GM19467 (cell line): ENCODE measurements around the gene NFIA.
"Not testable (repeated sequence)": the region's sequence is repeated elsewhere in the genome, so short reads cannot be mapped to it uniquely, and the experiment has no call there.

Experiments used
- ATAC-seq: cut with Tn5 transposase; IDR thresholded peaks from one replicate; pipeline ENCODE4 v1.9.1; 2021; ENCODE audit warnings: mild to moderate bottlenecking, moderate library complexity; ENCODE audit not compliant: unreplicated experiment

The NFIA gene

DNA sequence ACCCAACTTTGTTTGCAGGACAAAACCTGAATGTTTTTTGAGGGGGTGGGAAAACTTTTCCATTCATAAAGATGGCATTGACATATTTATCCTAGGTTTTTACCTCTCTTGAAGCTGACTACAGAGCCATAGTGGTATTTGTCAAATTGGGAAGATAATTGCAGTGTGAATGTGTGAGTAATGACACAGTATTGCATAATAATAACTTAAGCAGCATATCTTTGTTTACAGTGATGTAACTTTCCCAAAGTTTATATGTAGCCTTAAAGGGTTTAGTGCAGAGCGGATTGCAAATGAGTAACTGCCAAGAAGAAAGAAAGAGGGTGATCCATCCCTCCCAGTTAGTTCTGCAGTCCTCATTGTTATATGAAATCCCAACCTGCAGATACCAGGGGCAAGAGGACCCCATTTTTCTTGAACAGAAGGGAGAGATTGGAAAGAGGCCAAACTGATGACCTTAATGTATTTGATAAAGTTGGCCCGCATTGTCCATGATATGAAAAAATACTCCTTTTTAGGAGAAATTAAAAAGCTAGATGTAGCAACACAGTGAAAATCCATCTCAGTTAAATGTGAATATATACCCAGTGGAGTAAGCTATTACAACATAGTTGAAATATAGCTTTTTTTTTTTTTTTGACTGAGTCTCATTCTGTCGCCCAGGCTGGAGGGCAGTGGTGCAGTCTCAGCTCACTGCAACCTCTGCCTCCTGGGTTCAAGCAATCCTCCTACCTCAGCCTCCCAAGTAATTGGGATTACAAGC is 23.7 kb upstream of the NFIA start:
- no peak for ATAC-seq

DNA sequence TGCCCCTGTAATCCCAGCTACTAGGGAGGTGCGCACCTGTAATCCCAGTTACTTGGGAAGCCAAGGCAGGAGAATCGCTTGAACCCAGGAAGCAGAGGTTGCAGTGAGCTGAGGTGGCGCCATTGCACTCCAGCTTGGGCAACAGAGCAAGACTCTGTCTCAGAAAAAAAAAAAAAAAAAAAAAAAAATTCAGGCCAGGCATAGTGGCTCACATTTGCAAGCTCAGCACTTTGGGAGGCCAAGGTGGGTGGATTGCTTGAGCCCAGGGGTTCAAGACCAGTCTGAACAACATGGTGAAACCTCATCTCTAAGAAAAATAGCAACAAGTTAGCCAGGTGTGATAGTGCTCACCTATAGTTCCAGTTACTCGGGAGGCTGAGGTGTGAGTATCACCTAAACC is 20.8 kb upstream of the NFIA start:
- ATAC-seq = not testable (repeated sequence)

DNA sequence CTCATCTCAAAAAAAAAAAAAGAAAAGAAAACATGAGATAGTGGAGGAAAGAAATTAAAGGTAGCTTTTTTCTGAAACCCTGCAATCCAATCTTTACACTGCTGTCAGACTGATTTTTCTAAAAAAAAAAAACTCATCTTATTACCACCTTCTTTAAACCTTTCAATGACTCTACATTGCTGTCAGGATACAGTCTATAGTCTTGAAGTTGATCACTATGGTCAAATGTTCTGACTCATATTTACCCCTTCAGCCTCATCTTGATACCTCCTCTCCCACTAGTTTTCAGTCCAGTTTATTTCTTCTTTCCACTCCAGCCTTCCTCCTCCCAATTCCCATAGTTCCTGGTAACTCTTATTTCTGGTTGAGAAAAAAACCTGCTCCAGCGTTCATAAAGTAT is 17.7 kb upstream of the NFIA start:
- ATAC-seq = no peak

DNA sequence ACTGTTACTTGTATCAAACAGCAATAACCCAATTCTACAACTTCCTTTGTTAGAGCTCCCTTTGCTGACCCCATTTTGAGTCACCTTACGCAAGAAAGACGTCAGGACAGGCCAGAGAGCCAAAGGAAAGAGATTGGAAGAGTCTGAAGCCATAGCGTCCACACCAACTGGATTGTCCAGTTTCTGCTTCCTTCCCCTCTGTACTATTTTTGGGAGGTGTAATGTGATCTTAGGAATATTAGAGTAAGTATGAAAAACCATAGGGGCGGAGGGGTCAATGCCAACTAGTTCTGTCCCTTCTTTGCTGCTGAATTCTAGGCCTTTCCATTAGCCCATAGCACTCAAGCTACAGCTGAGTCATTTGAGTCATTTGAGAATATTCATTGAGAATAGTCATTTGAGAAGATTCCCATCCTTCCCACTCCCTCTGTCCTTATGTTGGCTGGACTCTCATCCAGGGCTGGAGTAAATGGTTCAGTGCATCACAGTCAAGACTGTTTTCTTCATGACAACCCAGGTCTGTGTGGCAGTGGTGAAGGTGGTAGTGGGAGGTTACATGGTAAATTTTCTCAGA is 14.8 kb upstream of the NFIA start:
- ATAC-seq = no peak

DNA sequence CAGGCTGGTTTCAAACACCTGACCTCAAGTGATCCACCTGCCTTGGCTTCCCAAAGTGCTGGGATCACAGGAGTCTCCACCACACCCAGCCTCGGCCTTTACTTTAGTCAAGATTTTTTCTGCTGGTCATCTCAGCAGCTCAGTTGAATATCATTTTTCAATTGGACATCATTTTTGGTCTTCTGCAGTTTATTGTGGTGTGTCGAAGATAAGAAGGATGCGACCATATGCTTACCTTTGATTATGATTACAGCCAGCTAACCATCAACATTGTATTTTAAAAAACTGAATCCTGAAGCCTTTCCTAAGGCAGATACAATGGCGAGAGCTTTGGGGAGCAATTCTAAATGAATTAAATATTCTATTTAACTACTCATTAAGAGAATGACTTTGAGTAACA is 12.3 kb upstream of the NFIA start:
- no peak for ATAC-seq

DNA sequence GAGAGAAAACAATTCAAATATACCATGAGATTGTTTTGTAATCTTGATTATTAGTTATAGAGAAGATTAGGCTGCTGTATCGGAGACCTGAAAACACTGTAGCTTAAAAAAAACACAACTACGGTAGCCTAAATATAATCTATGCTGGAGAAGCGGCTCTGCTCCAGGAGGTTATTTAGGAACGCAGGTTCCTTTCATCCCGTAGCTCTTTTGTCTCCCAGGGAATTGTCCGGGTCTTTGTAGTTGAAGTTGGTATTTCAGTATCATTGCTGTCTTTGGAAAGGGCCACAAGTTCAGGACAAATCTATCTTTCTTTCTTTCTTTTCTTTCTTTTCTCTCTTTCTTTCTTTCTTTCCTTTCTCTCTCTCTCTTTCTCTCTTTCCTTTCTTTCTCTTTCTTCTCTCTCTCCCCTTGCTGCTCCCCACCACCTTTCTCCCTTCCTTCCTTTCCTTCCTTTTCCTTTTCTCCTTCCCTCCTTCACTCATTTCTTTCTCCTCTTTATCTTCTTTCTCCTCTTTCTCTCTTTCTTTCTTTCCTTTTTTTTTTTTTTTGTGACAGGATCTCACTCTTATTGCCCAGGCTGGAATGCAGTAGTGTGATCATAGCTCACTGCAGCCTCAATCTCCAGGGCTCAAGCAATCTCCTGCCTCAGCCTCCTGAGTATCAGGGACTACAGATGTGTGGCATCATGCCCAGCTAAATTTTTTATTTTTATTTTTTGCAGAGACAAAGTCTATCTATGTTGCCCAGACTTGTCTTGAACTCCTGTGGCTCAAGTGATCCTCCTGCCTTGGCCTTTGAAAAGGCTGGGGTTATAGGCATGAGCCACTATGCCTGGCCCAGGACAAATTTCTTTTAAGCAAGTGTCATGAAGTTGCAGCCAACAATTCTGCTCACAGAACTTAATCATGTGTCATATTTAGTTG is 10.9 kb upstream of the NFIA start:
- ATAC-seq = no peak

DNA sequence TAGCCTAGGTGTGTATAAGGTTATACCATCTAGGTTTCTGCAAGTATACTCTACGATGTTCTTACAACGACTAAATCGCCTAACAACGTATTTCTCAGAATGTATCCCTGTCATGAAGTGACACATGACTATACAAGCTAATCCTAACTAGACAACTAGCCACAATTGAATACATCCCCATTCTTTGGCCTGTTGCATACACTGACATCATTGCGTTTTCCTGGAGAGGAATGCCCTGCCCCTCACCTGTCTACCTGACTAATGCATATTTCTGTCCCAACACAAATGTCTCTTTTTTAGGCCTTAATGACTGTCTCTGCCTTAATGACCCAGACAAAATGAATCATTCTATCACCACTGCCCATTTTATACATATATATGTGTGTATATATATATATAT is 8.5 kb upstream of the NFIA start:
- no peak for ATAC-seq

DNA sequence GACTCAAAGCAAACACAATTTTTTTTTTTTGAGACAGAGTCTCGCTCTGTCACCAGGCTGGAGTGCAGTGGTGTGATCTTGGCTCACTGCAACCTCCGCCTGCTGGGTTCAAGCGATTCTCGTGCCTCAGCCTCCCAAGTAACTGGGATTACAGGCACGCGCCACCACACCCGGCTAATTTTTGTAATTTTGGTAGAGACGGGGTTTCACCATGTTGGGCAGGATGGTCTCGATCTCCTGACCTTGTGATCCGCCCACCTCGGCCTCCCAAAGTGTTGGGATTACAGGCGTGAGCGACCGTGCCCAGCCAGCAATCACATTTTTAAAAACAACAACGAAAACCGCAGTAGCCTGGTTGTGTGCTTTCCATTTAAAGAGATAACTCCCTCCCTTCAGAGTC is 6.5 kb upstream of the NFIA start:
- not testable (repeated sequence) for ATAC-seq

DNA sequence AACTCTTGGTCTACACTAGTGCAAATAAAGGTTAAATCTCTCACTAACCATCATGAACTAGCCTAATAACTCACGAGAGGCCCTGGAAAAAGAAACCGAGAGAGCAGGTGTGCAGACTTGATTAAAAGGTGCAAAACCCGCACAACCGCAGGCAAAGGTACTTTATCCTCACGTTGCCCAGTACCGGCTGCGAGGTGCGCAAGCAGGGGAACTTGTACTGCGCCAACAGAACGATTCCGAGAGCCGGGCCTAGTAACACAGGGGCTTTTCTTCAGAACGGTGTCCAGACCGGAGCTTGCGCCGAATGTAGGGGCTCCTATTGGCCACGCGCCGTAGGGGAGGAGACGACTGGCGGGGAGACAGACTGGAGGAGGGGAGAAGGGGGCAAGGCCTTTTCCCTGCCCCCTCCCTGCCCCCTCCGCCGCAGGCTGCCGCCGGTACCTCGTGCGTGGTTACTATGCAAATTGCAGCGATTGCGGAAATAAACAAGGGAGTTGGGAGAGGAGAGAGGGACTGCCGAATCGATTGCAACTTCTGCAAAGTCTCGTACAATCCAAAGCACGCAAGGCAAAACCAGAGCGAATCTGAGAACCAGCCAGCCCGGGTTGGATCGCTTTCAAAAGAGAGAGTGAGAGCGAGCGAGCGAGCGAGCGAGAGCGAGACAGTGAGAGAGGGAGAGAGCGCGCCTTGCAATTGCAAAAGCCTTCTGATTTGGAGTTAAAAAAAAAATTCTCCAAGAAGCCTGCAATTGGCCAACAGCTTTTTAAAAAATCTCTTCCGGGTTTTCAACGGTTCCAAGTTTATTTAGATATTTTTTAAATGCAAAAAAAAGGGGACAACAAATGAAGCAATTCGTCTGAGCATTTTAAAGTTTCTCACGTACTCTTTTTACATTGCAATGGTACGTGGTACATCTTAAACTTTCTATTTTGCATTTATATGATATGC is 5.4 kb upstream of the NFIA start:
- peak; percentile 81 for ATAC-seq

DNA sequence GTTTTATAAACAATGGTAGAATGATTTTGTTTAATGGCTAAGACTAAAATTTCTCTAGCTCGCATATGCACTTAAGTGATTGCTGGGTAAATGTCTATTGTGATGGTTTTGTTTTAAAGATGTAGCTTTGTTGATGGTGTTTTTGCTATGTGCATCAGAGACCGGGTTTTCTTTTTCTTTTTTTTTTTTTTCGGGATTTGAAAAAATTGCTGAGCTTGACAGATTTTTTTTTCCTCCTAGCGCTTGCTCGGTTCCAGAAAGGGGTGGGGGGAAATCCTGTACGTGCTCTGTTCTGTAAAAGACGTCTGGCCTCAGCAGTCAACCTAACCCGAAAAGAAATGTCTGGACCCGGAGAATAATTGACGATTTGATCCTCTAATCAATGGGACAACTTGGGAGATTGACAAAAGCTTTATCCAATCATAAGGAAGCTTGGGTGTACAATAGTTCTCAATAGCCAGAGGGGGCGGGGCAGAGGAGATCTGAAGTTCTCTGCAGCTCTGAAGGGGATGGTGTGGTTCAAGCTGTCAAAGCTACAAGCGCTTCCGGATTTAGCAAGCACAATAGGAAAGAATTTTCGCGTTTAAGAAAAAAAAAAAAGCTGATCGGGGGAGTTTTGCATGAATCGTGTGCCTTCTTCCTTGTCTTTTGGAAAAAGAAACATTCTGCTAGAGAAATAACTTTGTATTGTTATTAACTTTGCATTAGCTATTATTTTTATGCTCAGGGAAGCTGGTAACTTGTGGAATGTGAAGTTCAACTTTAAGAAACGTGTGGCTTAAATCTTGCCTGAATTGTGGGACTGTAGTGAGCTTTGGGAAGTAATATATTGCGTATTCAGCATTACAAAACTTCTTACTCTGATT is 4.5 kb upstream of the NFIA start:
- ATAC-seq = peak; percentile 52

DNA sequence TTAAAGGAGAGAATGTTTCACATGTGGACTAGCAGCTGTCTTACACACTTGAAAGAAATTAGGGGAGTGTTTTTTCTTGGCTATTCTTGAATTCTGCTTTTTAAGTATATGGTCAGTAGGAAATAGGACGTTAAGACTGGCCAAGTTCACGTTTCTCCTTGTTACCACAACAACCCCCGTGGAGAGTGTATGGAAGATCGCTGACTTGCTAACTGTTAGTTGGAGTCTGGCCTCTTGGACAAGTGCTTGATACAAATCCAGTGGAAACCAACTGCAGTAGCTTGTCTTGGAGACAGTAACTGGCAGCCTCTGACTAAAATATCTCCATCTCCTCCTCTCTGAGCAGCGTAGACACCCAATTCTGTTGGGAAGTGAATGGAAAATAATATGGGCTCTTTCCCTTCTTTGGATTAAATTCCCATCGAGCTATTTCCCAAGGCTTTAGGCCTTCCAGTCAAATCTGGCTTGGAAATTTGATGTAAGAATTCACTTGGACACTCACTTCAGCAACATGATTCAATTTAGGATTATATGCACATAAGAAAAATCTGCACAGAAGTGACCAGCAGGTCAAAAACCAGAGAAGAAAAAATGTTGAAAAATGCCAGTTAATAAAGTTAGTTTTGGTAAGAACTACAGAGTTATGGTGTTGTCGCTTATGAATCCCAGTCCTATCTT is 3.6 kb upstream of the NFIA start:
- no peak for ATAC-seq

DNA sequence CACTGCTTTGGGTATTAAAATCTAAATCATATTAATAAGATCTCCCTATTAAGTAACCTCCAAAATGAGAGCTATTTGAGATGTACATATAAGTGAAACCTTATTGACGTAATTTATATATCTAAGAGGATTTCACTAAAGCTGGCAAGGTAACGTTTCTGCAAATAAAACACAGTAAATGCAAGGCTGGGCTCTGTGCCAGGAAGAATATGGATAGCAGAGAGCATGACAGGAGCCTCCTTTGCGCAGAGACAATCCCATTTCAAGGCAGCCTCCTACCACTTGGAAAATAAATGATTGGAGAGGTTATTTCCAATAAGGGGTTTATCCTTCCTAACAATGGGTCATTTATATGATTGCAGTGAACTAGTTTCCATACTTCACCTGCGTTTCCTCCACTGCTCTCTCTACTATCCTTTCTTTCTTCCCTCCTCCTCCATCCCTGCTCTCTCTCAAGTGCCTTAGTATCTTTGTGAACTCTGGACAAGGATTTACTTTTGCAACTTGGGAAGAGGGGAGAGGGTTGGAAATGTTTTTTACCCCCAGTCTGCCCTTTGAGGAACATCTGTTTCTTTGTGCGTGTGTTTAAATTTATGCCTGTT is 3.0 kb upstream of the NFIA start:
- no peak for ATAC-seq

DNA sequence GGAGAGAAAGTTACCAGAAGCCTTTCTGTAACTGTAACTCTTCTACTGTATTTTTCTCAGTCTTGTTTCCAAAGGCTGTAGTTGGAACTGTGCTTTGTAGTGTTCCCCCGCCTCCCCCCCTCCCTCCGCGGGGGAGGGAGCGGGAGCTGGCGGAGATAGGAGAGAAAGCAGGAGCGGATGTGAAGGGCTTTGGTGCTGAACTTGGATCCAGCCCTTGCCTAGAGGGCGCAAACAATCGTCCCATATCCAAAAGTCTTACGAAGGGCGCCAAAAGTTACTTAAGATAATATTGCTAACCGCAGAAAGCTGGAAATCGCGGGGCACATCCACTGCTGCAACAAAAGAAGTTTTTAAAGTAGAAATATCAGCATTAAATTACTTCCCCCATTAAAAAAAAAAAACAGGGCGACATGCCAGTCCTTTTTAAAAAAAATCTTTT is 2.4 kb upstream of the NFIA start:
- no peak for ATAC-seq

DNA sequence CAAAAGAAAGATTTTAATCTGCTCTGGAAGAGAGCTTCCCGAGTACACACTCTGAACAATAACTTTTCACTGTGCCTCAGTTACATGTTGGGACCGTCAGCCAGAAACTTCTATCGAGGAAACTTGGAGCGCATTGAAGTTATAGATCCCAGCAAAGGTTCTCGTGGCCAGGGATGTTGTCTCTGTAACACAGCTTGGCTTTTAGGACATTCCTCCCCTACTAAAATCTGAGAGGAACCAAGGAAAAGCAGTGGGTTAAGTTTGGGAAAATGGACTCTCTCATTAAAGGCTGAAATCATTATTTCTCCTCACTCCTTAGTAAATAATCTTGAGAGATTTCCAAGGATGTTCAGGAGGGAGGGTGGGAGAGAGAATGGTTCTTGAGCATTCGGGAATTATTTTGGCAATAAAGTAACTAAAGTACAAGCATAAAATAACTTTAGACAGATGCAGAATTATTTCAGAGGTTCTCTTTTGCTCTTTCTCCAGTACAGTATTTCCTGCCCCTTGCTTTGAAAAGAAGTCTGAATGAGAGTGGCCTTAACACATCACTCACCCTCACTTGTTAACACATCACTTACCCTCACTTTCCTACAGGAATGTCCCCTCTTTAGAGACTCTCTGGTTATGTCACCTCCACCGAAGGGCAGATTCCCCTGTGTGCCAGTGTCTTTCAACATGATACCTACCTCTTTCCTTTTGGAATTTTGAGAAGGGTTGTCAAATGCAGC is 1.8 kb upstream of the NFIA start:
- ATAC-seq = no peak

DNA sequence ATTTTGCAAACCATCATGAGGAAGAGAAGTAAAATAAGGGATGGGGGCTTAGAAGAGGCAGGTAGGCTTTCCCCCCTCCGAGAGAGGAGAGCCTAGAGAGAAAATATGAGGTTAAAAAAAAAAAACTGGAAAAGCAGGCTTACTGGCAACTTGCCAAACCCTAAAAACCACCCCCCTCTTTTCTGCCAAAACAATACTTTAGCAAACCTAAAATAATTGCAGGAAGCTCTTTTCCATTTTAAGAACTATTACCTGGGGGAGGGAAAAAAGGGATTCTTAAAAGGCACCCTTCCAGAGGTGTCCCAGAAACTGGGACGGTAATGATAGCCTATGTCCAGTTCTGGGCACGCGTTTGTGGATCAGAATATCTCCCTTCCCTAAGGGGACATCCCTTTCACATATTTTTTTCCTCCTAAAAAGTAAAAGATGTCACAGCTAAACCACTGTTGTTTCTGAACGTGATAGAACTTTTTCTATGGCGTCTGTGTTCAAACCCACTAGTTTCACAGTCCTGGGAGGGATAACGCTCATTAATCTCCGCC is 1.1 kb upstream of the NFIA start:
- no peak for ATAC-seq

DNA sequence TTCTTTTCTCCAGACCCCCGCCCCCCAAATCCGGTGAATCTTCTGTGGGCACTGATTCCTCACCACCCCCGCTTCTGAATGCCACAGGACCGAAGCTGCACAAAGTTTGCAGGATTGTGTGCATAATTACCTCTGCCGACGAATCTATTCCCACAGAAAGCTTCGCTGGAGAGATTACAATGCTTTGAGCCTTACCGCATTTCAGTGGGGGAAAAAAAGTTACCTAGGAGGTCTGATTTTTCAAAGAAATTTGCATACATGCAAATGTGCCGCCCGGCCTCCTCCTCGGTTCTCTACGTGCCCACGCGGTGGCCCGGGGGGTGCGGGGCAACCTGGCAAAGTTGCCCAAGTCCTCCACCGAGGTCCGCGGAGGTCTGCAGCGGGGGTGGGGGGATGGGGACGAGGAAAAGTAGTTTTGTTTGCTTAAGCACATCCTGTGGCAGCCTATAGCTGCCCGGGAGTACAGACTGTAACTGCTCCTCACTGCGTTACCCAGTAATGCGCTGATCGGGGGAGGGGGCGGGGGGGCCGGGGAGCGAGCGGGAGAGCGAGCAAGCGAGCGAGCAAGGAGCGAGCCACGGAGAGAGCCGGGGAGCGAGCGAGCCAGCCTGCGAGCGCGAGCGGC is 563 bp upstream of the NFIA start:
- no peak for ATAC-seq
